ENCODE results near the gene ACP3.

Gene ACP3

DNA sequence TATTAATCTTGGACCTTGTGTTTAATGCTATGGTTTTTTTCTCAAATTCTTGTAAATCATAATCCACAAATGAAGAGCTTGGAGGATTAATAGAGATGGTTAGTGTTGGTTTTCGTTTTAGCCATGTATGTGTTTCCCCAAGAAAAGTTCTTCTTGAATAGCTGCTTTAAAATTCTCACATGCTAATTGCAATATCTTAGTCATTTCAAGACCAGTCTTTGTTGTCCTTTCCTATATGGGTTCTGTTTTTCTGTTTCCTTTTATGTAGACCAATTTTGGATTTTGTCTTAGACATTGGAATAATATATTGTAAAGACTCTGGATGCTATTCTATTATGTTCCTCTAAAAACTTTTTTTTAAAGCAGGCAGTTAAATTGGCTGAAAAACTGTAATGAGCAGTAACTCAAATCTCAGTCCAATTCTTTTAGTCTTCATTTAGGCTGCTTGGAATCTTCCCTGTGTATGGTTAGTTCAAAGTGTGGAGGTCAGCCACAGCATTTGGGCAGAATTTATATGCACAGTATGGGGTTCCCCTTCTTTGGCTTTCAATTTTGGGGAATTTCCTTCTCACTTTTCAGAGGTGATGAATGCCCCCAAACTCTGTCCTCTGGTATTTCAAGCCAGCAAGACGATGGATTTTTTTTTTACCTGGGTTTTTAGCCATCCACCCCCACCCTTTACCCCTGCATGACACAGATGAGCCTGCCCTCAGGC is 61.0 kb downstream of the ACP3 start:
- no peak overlapping the region for H3K4me3 ChIP-seq (ENCODE audit: low read depth, low read length)
- DNase-seq (ENCODE audit: low read depth): no peak

GRCh38 chr3:132378846-132379245 is 61.6 kb downstream of the ACP3 start:
- no peak overlapping the region for H3K4me3 ChIP-seq (ENCODE audit: low read depth, low read length)
- no peak for DNase-seq (ENCODE audit: low read depth)
- no peak for TF ChIP-seq CTCF (IDR thresholded peaks at IDR 0.05; ENCODE audit: control insufficient read depth, extremely low read depth, insufficient read depth)

More for the DNA sequence above, 61.0 kb downstream of the ACP3 start:
- TF ChIP-seq CTCF (IDR thresholded peaks at IDR 0.05; ENCODE audit: control insufficient read depth, extremely low read depth, insufficient read depth): no peak

- TF ChIP-seq CTCF (IDR thresholded peaks at IDR 0.05; ENCODE audit: control insufficient read depth, extremely low read depth, insufficient read depth): no peak
- DNase-seq (ENCODE audit: low read depth): no peak
- H3K4me3 ChIP-seq (ENCODE audit: low read depth, low read length): no peak overlapping the region
Measured at GRCh38 chr3:132380920-132381319, 63.7 kb downstream of the ACP3 start.

DNA sequence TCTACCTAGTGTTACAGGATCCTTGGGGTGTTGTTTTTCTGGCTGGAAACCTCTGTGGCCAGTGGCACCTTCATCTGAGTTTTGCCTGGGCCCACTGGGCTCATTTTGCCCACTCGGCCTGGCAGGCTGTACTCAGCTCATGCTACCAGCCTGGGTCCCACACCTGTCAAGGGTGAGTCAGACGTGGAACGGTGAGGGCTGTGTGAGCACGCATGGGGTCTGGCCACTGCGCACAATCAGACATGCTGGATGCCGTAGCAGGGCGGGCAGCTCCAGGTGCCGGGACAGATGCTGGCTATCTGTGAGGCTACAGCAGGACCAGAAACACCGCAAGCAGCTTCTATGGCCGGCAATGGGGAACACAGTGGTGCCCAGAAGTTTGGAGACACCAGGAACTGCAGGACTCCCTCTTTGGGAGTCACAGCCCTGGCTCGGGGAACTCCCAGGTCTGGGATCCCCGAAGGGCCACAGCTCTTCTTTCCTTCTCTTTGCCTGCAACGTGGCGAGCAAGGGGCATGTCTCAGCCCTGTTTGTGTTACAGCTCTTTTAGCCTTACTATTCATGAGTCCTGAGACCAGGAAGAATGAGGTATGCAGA is 64.2 kb downstream of the ACP3 start:
- no peak overlapping the region for H3K4me3 ChIP-seq (ENCODE audit: low read depth, low read length)
- DNase-seq (ENCODE audit: low read depth): no peak
- no peak for TF ChIP-seq CTCF (IDR thresholded peaks at IDR 0.05; ENCODE audit: control insufficient read depth, extremely low read depth, insufficient read depth)

DNA sequence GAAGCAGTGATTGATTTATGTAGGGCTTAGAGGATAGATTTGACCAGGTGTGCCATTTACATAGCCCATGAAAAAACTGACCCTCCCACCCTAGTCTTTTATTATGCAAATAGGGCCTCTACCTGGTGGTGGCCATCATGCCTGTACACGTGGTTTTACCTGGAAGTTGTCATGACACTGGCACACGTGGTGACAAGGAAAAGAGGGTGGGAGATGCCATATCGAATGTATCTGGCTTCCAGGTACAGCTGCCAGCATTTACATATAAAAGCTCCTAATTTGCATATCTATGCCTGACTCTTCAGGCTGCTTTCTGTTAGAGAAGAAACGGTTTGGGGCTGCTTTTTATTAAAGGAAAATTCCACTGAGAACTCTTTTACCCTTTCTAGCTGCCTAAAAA is 65.1 kb downstream of the ACP3 start:
- H3K4me3 ChIP-seq (ENCODE audit: low read depth, low read length): no peak overlapping the region
- no peak for TF ChIP-seq CTCF (IDR thresholded peaks at IDR 0.05; ENCODE audit: control insufficient read depth, extremely low read depth, insufficient read depth)
- no peak for DNase-seq (ENCODE audit: low read depth)

- no peak for DNase-seq (ENCODE audit: low read depth)
- H3K4me3 ChIP-seq (ENCODE audit: low read depth, low read length): no peak overlapping the region
- no peak for TF ChIP-seq CTCF (IDR thresholded peaks at IDR 0.05; ENCODE audit: control insufficient read depth, extremely low read depth, insufficient read depth)
Measured at GRCh38 chr3:132382688-132383194, 65.5 kb downstream of the ACP3 start.
